ENCODE measurements around the gene CDX4. TPM values are rescaled to one million over a fixed set of nuclear protein-coding genes. Genes with fewer than 3 reads are reported as not detected.

CDX4 gene
- total and polyA plus RNA-seq, 2 donors from 2014 or later, result not detected

DNA sequence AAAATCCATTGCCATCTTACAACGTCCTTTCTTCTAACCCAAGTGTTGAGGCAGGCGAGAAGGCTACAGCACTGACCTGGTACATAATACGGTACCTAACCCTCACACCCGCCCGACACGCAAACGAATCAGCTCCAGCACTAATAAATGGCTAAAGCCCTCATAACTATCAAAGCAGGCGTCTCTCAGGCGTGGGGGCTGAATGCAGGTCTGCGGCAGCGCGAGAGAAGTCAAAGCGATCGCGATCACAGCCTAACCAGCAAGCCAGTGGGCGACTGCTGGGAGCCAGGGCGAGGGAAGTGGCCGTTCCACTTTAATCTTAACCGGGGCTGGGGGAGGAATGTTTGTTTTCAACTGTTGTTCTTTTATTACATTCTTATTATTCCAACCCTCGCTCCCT lies 1.5 kb downstream of the CDX4 start:
- DNase-seq (peak in 4 of 5 donors; percentile 7 to 29 (median 12)), FAIRE-seq (no peak)
- no peak for TF ChIP-seq CTCF (IDR thresholded peaks at IDR 0.05; ENCODE audit: borderline replicate concordance, extremely low read depth, insufficient read depth)
- peaks cover 0 to 2% (median 0%) of the 10 kb centered on the region in 3 donors for H3K4me1 ChIP-seq (ENCODE audit: control insufficient read depth in 2 of 3, insufficient read depth in 2 of 3, low read depth in 1 of 3, low read length in 3 of 3)
- H3K4me3 ChIP-seq (ENCODE audit: low read length in 3 of 3), result peak overlapping the region in 1 of 3 donors; percentile 19
- intact Hi-C loops (cut with DNase I), result no loop called here
- no peaks in the 10 kb centered on the region for H3K9me3 ChIP-seq (ENCODE audit: control insufficient read depth in 2 of 3, insufficient read depth in 1 of 3, low read length in 3 of 3)
- H3K36me3 ChIP-seq (ENCODE audit: control insufficient read depth in 2 of 3, insufficient read depth in 3 of 3, low read length in 3 of 3), result no peaks in the 10 kb centered on the region
- peaks cover 22% of the 10 kb centered on the region for H3K27me3 ChIP-seq (ENCODE audit: control insufficient read depth, insufficient read depth, low read length)
- no peak overlapping the region for H3K27ac ChIP-seq (ENCODE audit: low read depth in 2 of 2, low read length in 2 of 2)
- H3K9ac ChIP-seq (ENCODE audit: low read length in 3 of 3), result no peak overlapping the region

GRCh38 chrX:73455171-73455570 lies 8.3 kb downstream of the CDX4 start:
- no peak for TF ChIP-seq CTCF (IDR thresholded peaks at IDR 0.05; ENCODE audit: borderline replicate concordance, extremely low read depth, insufficient read depth)

DNA sequence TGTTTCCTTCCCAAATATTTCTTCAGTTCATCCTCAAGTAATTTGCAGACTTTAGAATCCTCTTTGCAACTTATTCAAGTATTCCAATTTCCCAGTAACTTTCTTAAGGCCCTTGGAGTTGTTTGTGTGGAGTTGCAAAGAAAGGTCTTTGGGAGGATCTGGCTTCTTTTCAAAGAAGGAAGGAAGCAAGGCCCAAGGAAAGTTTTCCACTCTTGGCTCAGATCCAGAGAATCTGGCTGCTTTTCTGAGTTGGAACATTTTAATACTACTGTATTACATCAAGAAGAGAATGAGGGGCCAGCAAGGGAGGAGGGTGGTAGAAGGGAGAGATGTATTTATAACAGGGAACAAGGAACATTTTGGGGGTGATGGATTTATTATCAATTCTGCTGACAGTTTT lies 10.5 kb downstream of the CDX4 start:
- FAIRE-seq, result peak; percentile 13
- H3K4me3 ChIP-seq (ENCODE audit: low read length in 3 of 3), result no peak overlapping the region
- H3K27me3 ChIP-seq (ENCODE audit: control insufficient read depth, insufficient read depth, low read length), result peaks cover 2% of the 10 kb centered on the region
- no peak for TF ChIP-seq CTCF (IDR thresholded peaks at IDR 0.05; ENCODE audit: borderline replicate concordance, extremely low read depth, insufficient read depth)
- intact Hi-C loops (cut with DNase I), result no loop called here
- H3K4me1 ChIP-seq (ENCODE audit: control insufficient read depth in 2 of 3, insufficient read depth in 2 of 3, low read depth in 1 of 3, low read length in 3 of 3), result no peaks in the 10 kb centered on the region
- no peak overlapping the region for H3K27ac ChIP-seq (ENCODE audit: low read depth in 2 of 2, low read length in 2 of 2)
- no peak overlapping the region for H3K9ac ChIP-seq (ENCODE audit: low read length in 3 of 3)
- DNase-seq, result peak in 2 of 5 donors; percentile 26 to 54
- no peaks in the 10 kb centered on the region for H3K9me3 ChIP-seq (ENCODE audit: control insufficient read depth in 2 of 3, insufficient read depth in 1 of 3, low read length in 3 of 3)
- H3K36me3 ChIP-seq (ENCODE audit: control insufficient read depth in 2 of 3, insufficient read depth in 3 of 3, low read length in 3 of 3), result no peaks in the 10 kb centered on the region

More at GRCh38 chrX:73455171-73455570, 8.3 kb downstream of the CDX4 start:
- no peaks in the 10 kb centered on the region for H3K9me3 ChIP-seq (ENCODE audit: control insufficient read depth in 2 of 3, insufficient read depth in 1 of 3, low read length in 3 of 3)
- no peaks in the 10 kb centered on the region for H3K4me1 ChIP-seq (ENCODE audit: control insufficient read depth in 2 of 3, insufficient read depth in 2 of 3, low read depth in 1 of 3, low read length in 3 of 3)
- H3K36me3 ChIP-seq (ENCODE audit: control insufficient read depth in 2 of 3, insufficient read depth in 3 of 3, low read length in 3 of 3), result no peaks in the 10 kb centered on the region
- peaks cover 8% of the 10 kb centered on the region for H3K27me3 ChIP-seq (ENCODE audit: control insufficient read depth, insufficient read depth, low read length)
- intact Hi-C loops (cut with DNase I), result no loop called here
- FAIRE-seq, result no peak
- no peak overlapping the region for H3K4me3 ChIP-seq (ENCODE audit: low read length in 3 of 3)
- DNase-seq, result no peak
- H3K9ac ChIP-seq (ENCODE audit: low read length in 3 of 3), result no peak overlapping the region
- no peak overlapping the region for H3K27ac ChIP-seq (ENCODE audit: low read depth in 2 of 2, low read length in 2 of 2)

GRCh38 chrX:73468376-73468775 lies 21.5 kb downstream of the CDX4 start:
- Histone ChIP-seq H3K9me3 (ENCODE audit: control insufficient read depth in 2 of 3, insufficient read depth in 1 of 3, low read length in 3 of 3) (no peaks in the 10 kb centered on the region), H3K27me3 (ENCODE audit: control insufficient read depth, insufficient read depth, low read length) (no peaks in the 10 kb centered on the region), H3K9ac (ENCODE audit: low read length in 3 of 3) (no peak overlapping the region), H3K27ac (ENCODE audit: low read depth in 2 of 2, low read length in 2 of 2) (no peak overlapping the region), H3K4me3 (ENCODE audit: low read length in 3 of 3) (no peak overlapping the region), H3K36me3 (ENCODE audit: control insufficient read depth in 2 of 3, insufficient read depth in 3 of 3, low read length in 3 of 3) (no peaks in the 10 kb centered on the region), H3K4me1 (ENCODE audit: control insufficient read depth in 2 of 3, insufficient read depth in 2 of 3, low read depth in 1 of 3, low read length in 3 of 3) (no peaks in the 10 kb centered on the region)
- no peak for FAIRE-seq
- no peak for DNase-seq
- TF ChIP-seq CTCF (IDR thresholded peaks at IDR 0.05; ENCODE audit: borderline replicate concordance, extremely low read depth, insufficient read depth), result no peak
- intact Hi-C loops (cut with DNase I), result no loop called here
